GM12801 (cell line): Measurements from ENCODE around the gene UBA5.

Experiments
- TF ChIP-seq, protein P1 (sequence below): IDR thresholded peaks from one replicate; pipeline ENCODE4 v1.5.1; 2011; ENCODE audit warnings: control low read depth; ENCODE audit not compliant: insufficient read length; ENCODE audit errors: extremely low read depth

Gene UBA5

DNA sequence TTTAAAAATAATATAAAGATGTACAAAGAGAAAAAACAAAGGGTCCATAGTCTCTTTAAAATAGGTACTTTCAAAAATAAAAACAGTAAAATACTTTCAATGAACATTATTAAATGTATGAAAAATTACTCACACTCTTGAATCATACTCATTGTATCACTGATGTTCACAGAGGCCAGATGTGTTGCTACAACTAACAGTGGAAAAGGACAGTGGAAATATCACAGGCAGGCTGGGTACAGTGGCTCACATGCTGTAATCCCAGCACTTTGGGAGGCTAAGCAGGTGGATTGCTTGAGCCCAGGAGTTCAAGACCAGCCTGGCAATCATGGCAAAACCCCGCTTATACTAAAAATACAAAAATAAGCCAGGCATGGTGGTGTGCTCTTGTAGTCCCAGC is 35.3 kb downstream of the UBA5 start:
- TF ChIP-seq, protein P1, sequence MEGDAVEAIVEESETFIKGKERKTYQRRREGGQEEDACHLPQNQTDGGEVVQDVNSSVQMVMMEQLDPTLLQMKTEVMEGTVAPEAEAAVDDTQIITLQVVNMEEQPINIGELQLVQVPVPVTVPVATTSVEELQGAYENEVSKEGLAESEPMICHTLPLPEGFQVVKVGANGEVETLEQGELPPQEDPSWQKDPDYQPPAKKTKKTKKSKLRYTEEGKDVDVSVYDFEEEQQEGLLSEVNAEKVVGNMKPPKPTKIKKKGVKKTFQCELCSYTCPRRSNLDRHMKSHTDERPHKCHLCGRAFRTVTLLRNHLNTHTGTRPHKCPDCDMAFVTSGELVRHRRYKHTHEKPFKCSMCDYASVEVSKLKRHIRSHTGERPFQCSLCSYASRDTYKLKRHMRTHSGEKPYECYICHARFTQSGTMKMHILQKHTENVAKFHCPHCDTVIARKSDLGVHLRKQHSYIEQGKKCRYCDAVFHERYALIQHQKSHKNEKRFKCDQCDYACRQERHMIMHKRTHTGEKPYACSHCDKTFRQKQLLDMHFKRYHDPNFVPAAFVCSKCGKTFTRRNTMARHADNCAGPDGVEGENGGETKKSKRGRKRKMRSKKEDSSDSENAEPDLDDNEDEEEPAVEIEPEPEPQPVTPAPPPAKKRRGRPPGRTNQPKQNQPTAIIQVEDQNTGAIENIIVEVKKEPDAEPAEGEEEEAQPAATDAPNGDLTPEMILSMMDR: no peak

DNA sequence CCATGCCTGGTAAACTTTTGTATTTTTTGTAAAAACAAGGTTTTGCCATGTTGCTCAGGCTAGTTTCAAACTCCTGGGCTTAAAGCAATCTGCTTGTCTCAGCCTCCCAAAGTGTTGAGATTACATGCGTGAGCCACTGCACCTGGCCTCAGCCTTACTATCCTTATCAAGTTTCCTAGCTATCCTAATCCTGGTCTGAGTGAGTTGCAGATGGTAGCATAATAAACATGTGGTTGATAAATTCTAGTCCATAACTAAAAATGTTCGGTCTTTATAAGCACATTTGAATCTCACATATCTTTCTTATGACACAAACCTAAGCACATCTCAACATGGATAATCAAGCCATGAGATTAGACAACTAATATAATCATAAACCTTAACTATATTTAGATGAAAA is 43.6 kb downstream of the UBA5 start:
- TF ChIP-seq, protein P1: no peak

DNA sequence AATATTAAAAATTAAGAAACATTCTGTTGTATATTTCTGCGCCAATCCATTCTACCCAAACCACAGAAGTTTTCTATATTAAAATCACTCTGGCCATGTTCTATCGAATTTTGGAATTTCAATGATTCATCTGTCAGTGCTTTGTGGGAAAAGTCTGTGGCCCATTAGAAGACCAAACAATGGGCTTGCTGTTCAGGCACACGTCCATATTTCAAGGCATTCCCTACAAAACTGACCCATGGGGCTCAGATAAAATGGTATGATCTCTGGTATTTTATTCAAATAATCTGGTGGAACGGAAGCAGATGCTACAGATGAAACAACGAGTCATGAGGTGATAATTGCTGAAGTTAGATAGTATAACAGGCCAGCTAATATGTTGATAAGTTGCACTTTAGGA is 49.6 kb downstream of the UBA5 start:
- TF ChIP-seq, protein P1: no peak

- TF ChIP-seq, protein P1: no peak
Measured at GRCh38 chr3:132710311-132710710, 50.2 kb downstream of the UBA5 start.

DNA sequence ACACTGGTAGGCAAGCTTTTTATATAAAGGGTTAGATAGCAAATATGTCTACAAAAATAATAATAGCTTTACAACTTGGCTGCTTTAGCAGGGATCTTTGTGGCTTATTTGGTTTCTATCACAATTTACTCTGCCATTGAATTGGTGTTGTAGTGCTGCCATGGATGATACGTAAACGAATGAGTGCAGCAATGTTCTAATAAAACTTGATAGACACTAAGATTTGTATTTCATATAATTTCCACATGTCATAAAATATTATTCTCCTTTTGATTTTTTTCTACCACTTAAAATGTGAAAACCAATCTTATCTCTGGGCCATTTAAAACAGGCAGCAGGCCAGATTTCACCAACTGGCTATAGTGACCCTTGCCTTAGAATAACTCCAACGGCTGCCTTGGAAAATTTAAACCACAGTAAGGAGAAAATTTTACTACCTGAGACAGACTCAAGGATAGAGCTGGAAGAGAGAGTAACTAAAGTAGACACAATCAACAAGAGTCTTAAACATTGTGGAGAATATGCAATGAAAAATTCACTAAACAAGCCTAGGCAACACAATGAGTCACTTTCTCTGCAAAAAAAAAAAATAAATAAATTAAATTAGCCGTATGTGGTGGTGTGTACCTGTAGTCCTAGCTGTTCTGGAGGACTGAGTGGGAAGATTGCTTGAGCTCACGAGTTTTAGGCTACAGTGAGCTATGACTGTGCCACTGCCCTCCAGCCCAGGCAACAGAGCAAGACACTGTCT is 54.0 kb downstream of the UBA5 start:
- TF ChIP-seq, protein P1: no peak

DNA sequence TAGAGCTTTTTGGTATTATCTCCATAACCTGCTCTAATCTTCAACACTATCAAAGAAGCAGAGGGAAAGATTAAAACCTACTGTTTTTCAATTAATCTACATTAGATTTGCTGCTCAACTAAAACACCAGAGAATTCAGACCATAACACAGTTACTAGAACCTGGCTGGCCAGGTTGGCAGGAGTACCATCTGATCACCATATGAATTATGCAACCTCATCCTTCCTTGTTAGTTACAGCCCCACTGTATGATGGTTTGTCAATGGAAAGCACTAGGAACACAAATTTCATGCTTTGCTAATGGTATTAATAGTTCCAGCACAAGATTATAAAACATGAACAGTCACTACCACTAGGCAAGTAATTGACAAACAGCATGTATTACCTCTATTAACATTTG is 56.2 kb downstream of the UBA5 start:
- TF ChIP-seq, protein P1: no peak

- TF ChIP-seq, protein P1: no peak
Measured at GRCh38 chr3:132720228-132720627, 60.1 kb downstream of the UBA5 start.
